ENCODE measurements around the gene SPDYE4.

Gene SPDYE4

GRCh38 chr17:8701221-8701620 lies 57.1 kb downstream of the SPDYE4 start:
- DNase-seq (ENCODE audit: low read depth, low spot score), result no peak
- Histone ChIP-seq H3K27me3 (ENCODE audit: control insufficient read depth, insufficient read depth, low read length) (no peaks in the 10 kb centered on the region), H3K9me3 (ENCODE audit: control insufficient read depth, insufficient read depth, low read length) (no peaks in the 10 kb centered on the region), H3K4me1 (ENCODE audit: control insufficient read depth, insufficient read depth, low read length) (peaks cover 12% of the 10 kb centered on the region; the same call in 1 of the 2 replicates), H3K27ac (ENCODE audit: low read length) (no peak overlapping the region), H3K36me3 (ENCODE audit: control insufficient read depth, insufficient read depth, low read length) (no peaks in the 10 kb centered on the region), H3K4me3 (ENCODE audit: low read length) (no peak overlapping the region)
- WGBS (ENCODE audit: insufficient coverage, insufficient read length), result no CpG with 5 or more reads among the region's 9 CpGs

All from iPS DF 6.9 (cell line).